ENCODE data around the gene CTSA.

The CTSA gene

GRCh38 chr20:45897289-45897688, 6.2 kb downstream of the CTSA start:
- H3K36me3 ChIP-seq (ENCODE audit: control insufficient read depth, low read length): no peaks in the 10 kb centered on the region

GRCh38 chr20:45897692-45898091, 6.6 kb downstream of the CTSA start:
- no peak overlapping the region for H3K4me3 ChIP-seq (ENCODE audit: low read length)
- H3K9me3 ChIP-seq (ENCODE audit: control insufficient read depth, insufficient read depth, low read length): no peaks in the 10 kb centered on the region
- no peaks in the 10 kb centered on the region for H3K79me2 ChIP-seq (ENCODE audit: control insufficient read depth, low read length)
- no peaks in the 10 kb centered on the region for H3K36me3 ChIP-seq (ENCODE audit: control insufficient read depth, low read length)
- peaks cover 8% of the 10 kb centered on the region for H3K4me1 ChIP-seq (ENCODE audit: control insufficient read depth, low read length)
- H3K27me3 ChIP-seq (ENCODE audit: control insufficient read depth, low read length): no peaks in the 10 kb centered on the region
- H3K27ac ChIP-seq (ENCODE audit: low read depth, low read length): no peak overlapping the region
- H3F3A ChIP-seq (ENCODE audit: control insufficient read depth, insufficient read depth): no peaks in the 10 kb centered on the region
- TF ChIP-seq, protein P1, sequence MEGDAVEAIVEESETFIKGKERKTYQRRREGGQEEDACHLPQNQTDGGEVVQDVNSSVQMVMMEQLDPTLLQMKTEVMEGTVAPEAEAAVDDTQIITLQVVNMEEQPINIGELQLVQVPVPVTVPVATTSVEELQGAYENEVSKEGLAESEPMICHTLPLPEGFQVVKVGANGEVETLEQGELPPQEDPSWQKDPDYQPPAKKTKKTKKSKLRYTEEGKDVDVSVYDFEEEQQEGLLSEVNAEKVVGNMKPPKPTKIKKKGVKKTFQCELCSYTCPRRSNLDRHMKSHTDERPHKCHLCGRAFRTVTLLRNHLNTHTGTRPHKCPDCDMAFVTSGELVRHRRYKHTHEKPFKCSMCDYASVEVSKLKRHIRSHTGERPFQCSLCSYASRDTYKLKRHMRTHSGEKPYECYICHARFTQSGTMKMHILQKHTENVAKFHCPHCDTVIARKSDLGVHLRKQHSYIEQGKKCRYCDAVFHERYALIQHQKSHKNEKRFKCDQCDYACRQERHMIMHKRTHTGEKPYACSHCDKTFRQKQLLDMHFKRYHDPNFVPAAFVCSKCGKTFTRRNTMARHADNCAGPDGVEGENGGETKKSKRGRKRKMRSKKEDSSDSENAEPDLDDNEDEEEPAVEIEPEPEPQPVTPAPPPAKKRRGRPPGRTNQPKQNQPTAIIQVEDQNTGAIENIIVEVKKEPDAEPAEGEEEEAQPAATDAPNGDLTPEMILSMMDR (IDR thresholded peaks at IDR 0.05; ENCODE audit: low read depth, low read length, poor library complexity, severe bottlenecking): no peak
- TF ChIP-seq EZH2phosphoT487 (IDR thresholded peaks at IDR 0.05; ENCODE audit: borderline replicate concordance, low read length): no peak
- no peaks in the 10 kb centered on the region for H3K9me2 ChIP-seq (replicated peaks; ENCODE audit: control insufficient read depth, low read length)
- no peak overlapping the region for H3K4me2 ChIP-seq (ENCODE audit: low read length)
- H4K20me1 ChIP-seq (ENCODE audit: control insufficient read depth, insufficient read depth, low read depth, low read length): no peaks in the 10 kb centered on the region

More at GRCh38 chr20:45897289-45897688, 6.2 kb downstream of the CTSA start:
- Histone ChIP-seq H3K4me1 (ENCODE audit: control insufficient read depth, low read length) (peaks cover 7% of the 10 kb centered on the region), H3K9me2 (replicated peaks; ENCODE audit: control insufficient read depth, low read length) (no peaks in the 10 kb centered on the region), H3K4me2 (ENCODE audit: low read length) (no peak overlapping the region), H3K4me3 (ENCODE audit: low read length) (no peak overlapping the region), H4K20me1 (ENCODE audit: control insufficient read depth, insufficient read depth, low read depth, low read length) (no peaks in the 10 kb centered on the region), H3K9me3 (ENCODE audit: control insufficient read depth, insufficient read depth, low read length) (no peaks in the 10 kb centered on the region), H3K27me3 (ENCODE audit: control insufficient read depth, low read length) (no peaks in the 10 kb centered on the region), H3K27ac (ENCODE audit: low read depth, low read length) (no peak overlapping the region), H3F3A (ENCODE audit: control insufficient read depth, insufficient read depth) (no peaks in the 10 kb centered on the region), H3K79me2 (ENCODE audit: control insufficient read depth, low read length) (no peaks in the 10 kb centered on the region)
- TF ChIP-seq, protein P1 (IDR thresholded peaks at IDR 0.05; ENCODE audit: low read depth, low read length, poor library complexity, severe bottlenecking): no peak
- TF ChIP-seq EZH2phosphoT487 (IDR thresholded peaks at IDR 0.05; ENCODE audit: borderline replicate concordance, low read length): no peak

DNA sequence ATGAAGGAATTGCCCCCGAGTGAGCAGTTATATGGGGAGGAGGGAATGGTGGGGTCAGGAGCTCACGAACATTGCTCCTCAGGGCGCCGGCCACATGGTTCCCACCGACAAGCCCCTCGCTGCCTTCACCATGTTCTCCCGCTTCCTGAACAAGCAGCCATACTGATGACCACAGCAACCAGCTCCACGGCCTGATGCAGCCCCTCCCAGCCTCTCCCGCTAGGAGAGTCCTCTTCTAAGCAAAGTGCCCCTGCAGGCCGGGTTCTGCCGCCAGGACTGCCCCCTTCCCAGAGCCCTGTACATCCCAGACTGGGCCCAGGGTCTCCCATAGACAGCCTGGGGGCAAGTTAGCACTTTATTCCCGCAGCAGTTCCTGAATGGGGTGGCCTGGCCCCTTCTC, 7.2 kb downstream of the CTSA start:
- Histone ChIP-seq H3K27ac (ENCODE audit: low read depth, low read length) (no peak overlapping the region), H3K4me3 (ENCODE audit: low read length) (no peak overlapping the region), H3K9me2 (replicated peaks; ENCODE audit: control insufficient read depth, low read length) (no peaks in the 10 kb centered on the region), H3K9me3 (ENCODE audit: control insufficient read depth, insufficient read depth, low read length) (no peaks in the 10 kb centered on the region), H3K27me3 (ENCODE audit: control insufficient read depth, low read length) (no peaks in the 10 kb centered on the region), H3K4me2 (ENCODE audit: low read length) (no peak overlapping the region), H3K79me2 (ENCODE audit: control insufficient read depth, low read length) (no peaks in the 10 kb centered on the region), H3K36me3 (ENCODE audit: control insufficient read depth, low read length) (no peaks in the 10 kb centered on the region), H3F3A (ENCODE audit: control insufficient read depth, insufficient read depth) (no peaks in the 10 kb centered on the region), H3K4me1 (ENCODE audit: control insufficient read depth, low read length) (peaks cover 10% of the 10 kb centered on the region), H4K20me1 (ENCODE audit: control insufficient read depth, insufficient read depth, low read depth, low read length) (no peaks in the 10 kb centered on the region)
- TF ChIP-seq EZH2phosphoT487 (IDR thresholded peaks at IDR 0.05; ENCODE audit: borderline replicate concordance, low read length): no peak
- TF ChIP-seq, protein P1 (IDR thresholded peaks at IDR 0.05; ENCODE audit: low read depth, low read length, poor library complexity, severe bottlenecking): no peak
